GM19193 (cell line): Measurements from ENCODE around the gene CRIP2.

Experiments
- POLR2A ChIP-seq: IDR thresholded peaks from 4 replicates; pipeline ENCODE4 v1.6.1; 2011; ENCODE audit not compliant: insufficient read depth, insufficient read length; ENCODE audit errors: extremely low read depth

The CRIP2 gene

GRCh38 chr14:105492031-105492970 is 17.7 kb downstream of the CRIP2 start:
- no peak for TF ChIP-seq POLR2A

GRCh38 chr14:105492971-105493871 is 18.6 kb downstream of the CRIP2 start:
- no peak for TF ChIP-seq POLR2A

DNA sequence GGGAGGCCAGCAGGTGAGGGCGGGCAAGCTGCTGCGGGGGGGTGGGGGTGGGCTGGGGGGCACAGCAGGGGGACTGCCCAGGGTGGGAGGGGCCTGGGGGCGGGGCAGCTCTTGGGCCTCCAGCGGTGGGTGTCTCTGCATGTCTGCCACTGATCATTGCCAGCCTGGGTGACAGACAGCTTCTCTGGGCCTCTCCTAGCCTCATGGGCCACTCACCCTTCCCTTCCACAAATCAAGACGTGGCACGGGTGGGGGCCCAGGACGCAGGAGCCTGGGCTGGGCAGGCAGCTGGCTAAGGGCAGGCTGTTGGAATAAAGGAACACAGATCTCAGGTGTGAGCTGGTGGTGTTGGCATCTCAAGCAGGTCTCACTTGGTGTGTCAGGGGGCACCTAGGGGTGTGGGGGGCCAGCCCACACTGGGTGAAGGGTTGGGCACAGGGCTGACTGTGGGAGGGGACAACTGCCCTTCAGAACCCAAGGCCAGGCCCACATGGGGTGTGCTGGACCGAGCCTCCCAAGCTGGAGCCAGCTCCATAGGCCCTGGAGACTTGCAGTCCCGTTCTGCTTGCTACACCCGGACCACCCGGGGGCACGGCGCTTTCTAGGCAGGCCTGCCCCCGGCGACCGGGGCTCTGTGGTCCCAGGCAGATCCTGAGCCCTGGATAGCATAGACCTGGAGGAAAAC is 19.4 kb downstream of the CRIP2 start:
- no peak for TF ChIP-seq POLR2A

- no peak for TF ChIP-seq POLR2A
Observed at GRCh38 chr14:105494606-105494929, 19.9 kb downstream of the CRIP2 start.

DNA sequence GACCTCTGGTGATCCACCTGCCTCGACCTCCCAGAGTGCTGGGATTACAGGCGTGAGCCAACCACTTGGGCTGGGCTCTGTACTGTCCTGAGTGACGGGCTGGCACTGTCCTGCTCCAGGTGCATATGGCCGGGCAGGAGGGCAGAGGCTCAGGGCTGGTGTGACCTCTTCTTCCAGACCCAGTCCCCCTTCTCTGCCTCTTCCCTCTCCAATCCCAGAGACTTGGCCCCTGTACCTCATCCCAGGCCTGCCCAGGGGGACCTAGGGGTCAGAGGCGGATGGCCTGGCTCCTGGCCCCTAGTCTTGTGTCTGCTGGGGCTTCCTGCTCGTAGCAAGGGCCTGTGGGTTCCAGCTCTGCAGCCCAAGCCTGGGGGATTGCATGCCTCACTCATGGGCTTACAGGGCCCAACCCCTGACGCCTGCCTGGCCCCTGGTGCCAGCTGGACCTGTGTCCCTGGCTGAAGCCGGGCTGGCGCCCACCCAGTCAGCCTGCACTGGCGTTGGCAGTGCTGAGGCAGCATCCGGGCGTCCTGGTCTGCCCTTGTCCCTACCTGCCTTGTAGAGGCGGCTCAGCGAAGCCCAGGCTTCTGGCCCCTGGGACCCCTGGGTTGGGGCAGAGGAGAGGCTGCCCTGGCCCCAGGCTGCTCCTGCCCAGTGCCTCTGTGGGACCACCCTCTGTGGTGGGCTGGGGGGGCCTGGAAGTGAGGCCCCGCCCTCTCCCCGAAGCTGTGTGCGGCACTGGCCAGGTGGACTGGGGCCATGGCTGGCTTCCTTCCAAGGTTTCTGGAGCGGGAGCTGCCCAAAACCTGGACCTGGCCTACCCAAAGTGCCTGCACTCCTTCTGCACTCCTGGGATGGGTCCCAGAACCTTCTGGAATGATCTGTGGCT is 20.7 kb downstream of the CRIP2 start:
- no peak for TF ChIP-seq POLR2A

GRCh38 chr14:105495990-105496830 is 21.6 kb downstream of the CRIP2 start:
- TF ChIP-seq POLR2A, result no peak

GRCh38 chr14:105496831-105497591 is 22.4 kb downstream of the CRIP2 start:
- TF ChIP-seq POLR2A, result no peak

GRCh38 chr14:105497671-105498429 is 23.2 kb downstream of the CRIP2 start:
- TF ChIP-seq POLR2A, result no peak

- no peak for TF ChIP-seq POLR2A
Observed at GRCh38 chr14:105498430-105499255, 24.0 kb downstream of the CRIP2 start.

GRCh38 chr14:105499256-105500035 is 24.8 kb downstream of the CRIP2 start:
- no peak for TF ChIP-seq POLR2A
